Mucosa of rectum (tissue), 2 donors: Measurements from ENCODE around the gene GPLD1.

Experiments used
- H3K27ac ChIP-seq, 2 donors: one replicate each; pipeline ENCODE4 v1.7.0; 2013; ENCODE audit warnings: inconsistent platforms in 2 of 2, low read depth in 2 of 2, low read length in 2 of 2
- H3K27me3 ChIP-seq, 2 donors: one replicate each; pipeline ENCODE4 v1.7.0; 2013; ENCODE audit warnings: low read length in 2 of 2; ENCODE audit not compliant: control insufficient read depth in 2 of 2, insufficient read depth in 2 of 2
- H3K36me3 ChIP-seq, 2 donors: one replicate each; pipeline ENCODE4 v1.7.0; 2013; ENCODE audit warnings: low read length in 2 of 2; ENCODE audit not compliant: control insufficient read depth in 2 of 2, insufficient read depth in 2 of 2
- H3K4me1 ChIP-seq, 2 donors: one replicate each; pipeline ENCODE4 v1.7.0; 2013; ENCODE audit warnings: low read length in 2 of 2, mild to moderate bottlenecking in 1 of 2; ENCODE audit not compliant: control insufficient read depth in 2 of 2, insufficient read depth in 2 of 2
- H3K4me3 ChIP-seq, 2 donors: one replicate each; pipeline ENCODE4 v1.7.0; 2013; ENCODE audit warnings: low read length in 2 of 2
- H3K9ac ChIP-seq, 2 donors: one replicate each; pipeline ENCODE4 v1.7.0; 2013; ENCODE audit warnings: low read length in 2 of 2, low read depth in 1 of 2, mild to moderate bottlenecking in 1 of 2
- H3K9me3 ChIP-seq, 2 donors: one replicate each; pipeline ENCODE4 v1.7.0; 2013; ENCODE audit warnings: low read length in 2 of 2; ENCODE audit not compliant: control insufficient read depth in 2 of 2
- donor health status: healthy.
- donor health status: Normal muscosa, but diverticular disease.

Gene GPLD1

DNA sequence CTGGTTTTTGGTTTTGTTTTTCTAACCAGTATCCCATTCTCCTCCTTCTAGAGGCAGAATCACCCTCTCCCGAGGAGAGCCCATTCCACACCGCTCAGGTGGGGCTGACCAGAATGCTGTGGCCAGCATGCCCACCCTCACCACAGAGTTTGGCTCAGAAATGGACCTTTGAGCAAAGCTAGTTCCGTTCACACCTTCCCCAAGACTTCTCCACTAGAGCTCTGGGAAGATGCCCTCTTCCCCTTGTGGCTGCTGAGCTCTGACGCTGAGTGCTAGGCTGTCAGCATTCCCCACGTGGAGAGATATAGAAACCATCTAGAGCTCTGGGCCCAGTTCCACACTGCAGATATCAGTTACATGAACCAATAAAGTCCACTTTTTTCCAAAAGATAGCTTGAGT lies 7.9 kb downstream of the GPLD1 start:
- no peaks in the 10 kb centered on the region for H3K36me3 ChIP-seq
- no peak overlapping the region for H3K27ac ChIP-seq
- no peaks in the 10 kb centered on the region for H3K4me1 ChIP-seq
- H3K27me3 ChIP-seq: no peaks in the 10 kb centered on the region
- H3K9ac ChIP-seq: no peak overlapping the region
- H3K4me3 ChIP-seq: no peak overlapping the region
- no peaks in the 10 kb centered on the region for H3K9me3 ChIP-seq

DNA sequence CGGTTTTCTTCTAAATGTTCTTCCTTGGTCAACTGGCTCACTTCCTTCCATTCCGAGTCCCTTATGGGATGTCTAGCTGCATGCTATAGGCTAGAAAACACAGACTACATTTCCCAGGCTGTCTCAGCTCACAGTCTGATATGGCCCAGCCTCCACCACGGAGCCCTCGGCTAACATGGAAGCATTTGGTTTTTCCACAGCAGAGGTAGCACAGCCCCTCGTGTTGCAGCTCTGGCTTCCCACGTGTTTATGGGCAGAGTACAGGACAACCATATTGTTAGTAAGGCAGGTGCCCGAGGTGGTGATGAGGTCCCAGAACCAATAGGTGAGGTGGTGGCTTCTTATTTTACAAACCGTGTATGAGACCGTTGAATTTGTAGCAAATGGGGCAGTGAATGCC lies 8.7 kb downstream of the GPLD1 start:
- Histone ChIP-seq H3K27me3 (no peaks in the 10 kb centered on the region), H3K9ac (no peak overlapping the region), H3K36me3 (no peaks in the 10 kb centered on the region), H3K9me3 (no peaks in the 10 kb centered on the region), H3K4me1 (no peaks in the 10 kb centered on the region), H3K27ac (no peak overlapping the region), H3K4me3 (no peak overlapping the region)

DNA sequence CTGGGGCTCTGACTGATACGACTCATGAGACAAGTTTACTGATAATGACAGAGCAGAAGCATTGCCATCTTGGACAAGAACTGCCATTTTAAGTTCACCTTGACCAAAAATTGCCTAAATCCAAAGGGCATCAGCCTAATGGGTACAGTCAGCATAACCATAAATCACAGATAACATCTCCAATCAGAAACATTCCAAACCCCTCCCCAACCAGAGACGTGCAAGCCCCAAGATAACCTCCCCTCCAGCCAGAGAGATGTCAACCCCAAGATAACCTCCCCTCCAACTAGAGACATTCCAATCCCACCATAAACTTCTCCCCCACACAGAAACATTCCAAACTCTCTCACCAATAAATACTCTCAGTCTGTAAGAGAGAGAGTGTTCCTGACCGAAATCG lies 10.5 kb downstream of the GPLD1 start:
- no peaks in the 10 kb centered on the region for H3K27me3 ChIP-seq
- H3K9ac ChIP-seq: no peak overlapping the region
- H3K36me3 ChIP-seq: no peaks in the 10 kb centered on the region
- H3K4me3 ChIP-seq: no peak overlapping the region
- no peaks in the 10 kb centered on the region for H3K9me3 ChIP-seq
- no peaks in the 10 kb centered on the region for H3K4me1 ChIP-seq
- no peak overlapping the region for H3K27ac ChIP-seq

DNA sequence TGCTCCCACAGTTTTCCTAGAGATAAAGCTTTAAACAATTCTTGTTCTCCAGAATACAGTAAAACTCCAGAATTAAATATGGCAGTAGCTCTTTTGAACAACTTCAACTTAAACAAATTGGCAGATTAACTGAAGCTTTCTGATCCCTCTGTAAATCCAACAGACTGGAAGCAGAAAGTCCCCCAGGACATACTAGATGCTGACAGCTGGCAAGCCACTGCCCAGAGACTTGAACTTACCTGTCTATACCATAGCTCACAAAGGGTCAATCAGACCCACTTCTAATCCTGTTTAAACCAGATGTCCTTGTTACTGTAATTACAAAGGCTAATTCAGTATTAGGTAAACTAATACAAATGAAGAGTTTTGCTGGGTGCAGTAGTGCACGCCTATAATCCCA lies 12.3 kb downstream of the GPLD1 start:
- Histone ChIP-seq H3K4me1 (no peaks in the 10 kb centered on the region), H3K27ac (no peak overlapping the region), H3K4me3 (no peak overlapping the region), H3K36me3 (no peaks in the 10 kb centered on the region), H3K9me3 (no peaks in the 10 kb centered on the region), H3K9ac (no peak overlapping the region), H3K27me3 (no peaks in the 10 kb centered on the region)

DNA sequence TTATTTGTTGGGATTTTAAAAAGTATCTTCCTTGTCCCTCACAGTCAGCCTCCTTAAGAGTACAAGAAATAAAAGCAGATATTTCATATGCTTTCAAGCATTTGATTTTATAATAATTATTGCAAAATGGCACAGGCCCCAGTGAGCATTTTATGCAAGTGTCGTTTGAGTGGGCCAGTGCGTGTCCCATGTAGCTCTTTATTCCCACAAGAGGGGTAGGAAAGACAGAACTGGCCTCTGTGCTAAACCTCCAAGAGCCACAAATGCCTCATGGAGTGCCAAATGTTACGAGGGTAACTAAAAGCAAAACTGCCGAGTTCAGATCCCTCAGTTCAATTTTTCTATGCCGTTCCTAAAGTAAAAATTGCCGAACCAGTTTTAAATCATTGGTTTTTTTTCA lies 12.7 kb downstream of the GPLD1 start:
- Histone ChIP-seq H3K9me3 (no peaks in the 10 kb centered on the region), H3K27me3 (no peaks in the 10 kb centered on the region), H3K36me3 (no peaks in the 10 kb centered on the region), H3K9ac (no peak overlapping the region), H3K4me1 (no peaks in the 10 kb centered on the region), H3K4me3 (no peak overlapping the region), H3K27ac (no peak overlapping the region)

DNA sequence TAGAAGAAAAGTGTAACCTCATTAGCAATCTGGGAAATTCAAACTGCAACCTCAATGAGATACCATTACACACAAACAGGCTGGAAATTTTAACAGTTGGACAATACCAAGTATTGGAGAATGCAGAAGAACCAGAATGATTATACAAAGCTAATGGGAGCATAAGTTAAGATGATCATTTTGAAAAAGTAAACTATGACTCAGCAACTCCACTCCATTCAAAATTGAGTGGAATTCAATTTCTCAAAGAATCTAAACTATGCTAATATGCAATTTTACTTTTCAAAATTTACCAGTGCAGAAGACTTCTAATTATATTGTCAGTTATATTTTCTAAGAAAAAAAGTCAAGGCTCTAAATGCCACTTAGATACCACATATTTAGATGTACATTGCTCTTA lies 17.2 kb downstream of the GPLD1 start:
- H3K9ac ChIP-seq: no peak overlapping the region
- no peak overlapping the region for H3K4me3 ChIP-seq
- H3K36me3 ChIP-seq: no peaks in the 10 kb centered on the region
- H3K27ac ChIP-seq: no peak overlapping the region
- no peaks in the 10 kb centered on the region for H3K9me3 ChIP-seq
- no peaks in the 10 kb centered on the region for H3K4me1 ChIP-seq
- H3K27me3 ChIP-seq: no peaks in the 10 kb centered on the region

DNA sequence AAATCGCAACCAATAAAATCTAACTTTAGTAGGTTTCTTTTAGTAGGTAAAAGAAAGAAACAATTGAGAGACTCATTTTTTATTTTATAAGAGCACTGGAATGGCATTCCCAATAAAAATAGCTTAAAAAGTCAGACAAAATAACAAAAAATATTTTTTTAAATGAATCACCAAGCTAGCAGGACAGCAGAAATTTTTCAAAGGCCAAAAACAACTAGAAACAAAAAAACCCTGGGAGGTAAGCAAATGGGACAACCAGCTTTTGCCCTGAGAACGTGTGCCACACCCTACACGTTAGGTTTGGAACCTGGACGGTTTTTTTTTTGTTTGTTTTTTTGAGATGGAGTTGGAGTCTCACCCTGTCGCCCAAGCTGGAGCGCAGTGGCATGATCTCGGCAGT lies 19.6 kb downstream of the GPLD1 start:
- H3K4me3 ChIP-seq: no peak overlapping the region
- no peak overlapping the region for H3K9ac ChIP-seq
- no peaks in the 10 kb centered on the region for H3K27me3 ChIP-seq
- H3K36me3 ChIP-seq: no peaks in the 10 kb centered on the region
- no peaks in the 10 kb centered on the region for H3K9me3 ChIP-seq
- no peak overlapping the region for H3K27ac ChIP-seq
- no peaks in the 10 kb centered on the region for H3K4me1 ChIP-seq

DNA sequence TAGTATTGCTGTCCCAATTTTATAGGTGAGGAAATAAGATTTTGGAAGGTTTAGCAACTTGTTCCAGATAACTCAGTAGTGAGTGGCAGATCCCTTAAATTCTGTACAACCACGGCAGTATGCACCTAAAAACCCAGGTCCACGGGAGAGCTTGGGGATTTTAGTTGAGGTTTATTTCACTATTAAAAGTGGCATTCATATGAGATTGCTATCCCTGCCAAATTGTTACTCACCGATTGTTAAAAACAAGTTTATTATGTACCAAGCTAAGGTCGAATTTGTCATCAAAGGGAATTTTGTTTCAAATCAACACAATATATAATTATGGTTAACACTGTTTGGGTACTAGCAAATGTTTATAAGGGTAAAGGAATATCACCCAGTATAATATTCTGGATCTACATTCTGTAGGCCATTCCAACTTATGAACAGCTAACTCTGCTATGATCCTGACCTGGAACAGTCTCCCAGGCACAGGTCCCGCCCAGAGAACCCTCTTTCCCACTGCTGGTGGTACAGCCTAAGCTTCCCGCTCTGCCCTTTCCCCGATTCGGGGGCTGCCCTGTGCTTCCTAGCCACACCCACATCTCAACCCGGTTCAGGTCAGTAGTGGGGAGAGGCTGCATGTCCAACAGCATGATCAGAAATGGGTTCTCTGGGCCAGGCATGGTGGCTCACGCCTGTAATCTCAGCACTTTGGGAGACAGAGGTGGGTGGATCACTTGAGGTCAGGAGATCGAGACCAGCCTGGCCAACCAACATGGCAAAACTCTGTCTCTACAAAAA lies 24.9 kb downstream of the GPLD1 start:
- Histone ChIP-seq H3K9ac (no peak overlapping the region), H3K36me3 (no peaks in the 10 kb centered on the region), H3K27ac (no peak overlapping the region), H3K4me3 (no peak overlapping the region), H3K9me3 (no peaks in the 10 kb centered on the region), H3K27me3 (no peaks in the 10 kb centered on the region), H3K4me1 (no peaks in the 10 kb centered on the region)

DNA sequence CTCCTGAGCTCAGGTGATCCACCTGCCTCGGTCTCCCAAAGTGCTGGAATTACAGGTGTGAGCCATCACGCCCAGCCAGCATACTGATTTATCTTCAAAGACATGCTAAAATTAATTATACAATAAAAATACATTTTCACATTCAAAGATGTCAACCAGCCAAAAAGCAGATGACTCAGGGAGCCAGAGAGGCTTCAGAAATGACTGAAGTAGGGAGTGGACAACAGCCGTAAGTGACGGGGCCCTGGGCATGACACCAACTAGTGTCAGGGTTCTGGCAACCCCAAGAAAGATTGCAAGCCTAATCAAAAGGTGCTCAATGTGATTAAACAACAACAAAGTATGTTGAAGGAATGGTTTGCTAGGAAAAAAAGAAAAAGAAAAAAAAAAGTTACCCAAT lies 28.4 kb downstream of the GPLD1 start:
- Histone ChIP-seq H3K4me1 (no peaks in the 10 kb centered on the region), H3K27me3 (no peaks in the 10 kb centered on the region), H3K27ac (no peak overlapping the region), H3K36me3 (no peaks in the 10 kb centered on the region), H3K4me3 (no peak overlapping the region), H3K9me3 (no peaks in the 10 kb centered on the region), H3K9ac (no peak overlapping the region)

DNA sequence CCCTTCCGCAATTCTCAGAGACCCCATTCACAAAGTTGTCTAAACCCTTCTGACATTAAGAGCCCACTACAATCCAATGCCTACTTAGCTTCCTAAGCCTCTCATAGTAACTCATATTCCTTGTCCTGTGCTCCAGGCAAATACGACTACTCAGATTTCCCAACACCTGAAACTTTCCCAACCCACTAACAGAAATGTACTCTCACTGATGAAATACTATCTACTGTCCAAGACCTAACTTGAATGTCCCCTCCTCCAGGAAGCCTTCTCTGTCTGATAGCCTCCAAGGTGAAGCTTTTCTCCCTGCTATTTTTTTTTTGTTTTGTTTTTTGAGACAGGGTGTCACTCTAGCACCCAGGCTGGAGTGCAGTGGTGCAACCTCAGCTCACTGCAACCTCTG lies 30.4 kb downstream of the GPLD1 start:
- Histone ChIP-seq H3K4me1 (no peaks in the 10 kb centered on the region), H3K27me3 (no peaks in the 10 kb centered on the region), H3K9me3 (no peaks in the 10 kb centered on the region), H3K36me3 (no peaks in the 10 kb centered on the region), H3K9ac (no peak overlapping the region), H3K27ac (no peak overlapping the region), H3K4me3 (no peak overlapping the region)

DNA sequence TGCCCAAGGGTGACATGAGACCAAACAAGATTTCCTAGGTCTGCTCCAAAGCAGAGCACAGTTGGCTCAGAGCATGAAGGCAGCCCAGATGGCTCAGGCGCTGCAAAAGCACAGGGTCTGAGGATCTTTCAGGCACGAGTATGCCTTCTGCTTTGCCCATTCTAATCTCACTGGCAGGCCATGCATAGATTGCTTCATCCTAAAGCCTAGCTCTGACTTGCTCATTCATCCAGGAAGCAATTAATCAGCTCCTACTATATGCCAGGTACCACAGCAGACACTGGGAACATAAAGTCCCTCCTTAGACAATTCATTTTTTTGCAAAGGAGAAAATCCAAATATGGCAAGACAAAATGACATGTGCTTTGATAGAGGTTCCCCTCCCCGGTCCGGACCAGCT lies 31.2 kb downstream of the GPLD1 start:
- H3K36me3 ChIP-seq: no peaks in the 10 kb centered on the region
- no peaks in the 10 kb centered on the region for H3K4me1 ChIP-seq
- H3K27me3 ChIP-seq: no peaks in the 10 kb centered on the region
- H3K4me3 ChIP-seq: no peak overlapping the region
- H3K27ac ChIP-seq: no peak overlapping the region
- H3K9ac ChIP-seq: no peak overlapping the region
- H3K9me3 ChIP-seq: no peaks in the 10 kb centered on the region
